GM12878 (cell line): ENCODE data around the gene ABI2. TPM values are rescaled to one million over a fixed set of nuclear protein-coding genes. Genes with fewer than 3 reads are reported as not detected.

Source experiments
- ATAC-seq: fragments of 200-7000 bp; cut with Tn5 transposase; 3 replicates; pipeline ENCODE4 v1.9.1; 2020; ENCODE audit warnings: mild to moderate bottlenecking, moderate library complexity
- BruUV-seq: library from RNA; stranded (reverse); fragments of 400-500 nt; replicated peaks from 2 replicates; lab custom pipeline; 2021; lab: Mats Ljungman, UMichigan
- CTCF ChIA-PET: fragments of 300-600 bp; sonication (Branson Sonifier 250); formaldehyde crosslinking; extraction: SDS; loops from one replicate; lab custom pipeline; 2021; ENCODE audit warnings: inconsistent platforms; lab: Yijun Ruan, JAX
- POLR2A ChIA-PET: fragments of 350-600 bp; formaldehyde crosslinking; extraction: SDS; loops from one replicate; lab custom pipeline; 2021; ENCODE audit warnings: inconsistent platforms; lab: Charles Lee
- RAD21 ChIA-PET: fragments of 300-600 bp; sonication (Branson Sonifier 250); formaldehyde crosslinking; loops from one replicate; lab custom pipeline; 2023; ENCODE audit warnings: antibody characterized with exemption; ENCODE audit not compliant: unreplicated experiment; lab: Charles Lee
- SMC1A ChIA-PET: fragments of 300-600 bp; sonication (Branson Sonifier 250); formaldehyde crosslinking; loops from one replicate; lab custom pipeline; 2023; ENCODE audit not compliant: unreplicated experiment, uncharacterized antibody; lab: Charles Lee
- DNase-seq: peaks from one replicate; pipeline ENCODE4 v3.0.0-alpha.2; 2011; ENCODE audit warnings: low read depth, low spot score
- FAIRE-seq: peaks from 3 replicates; lab custom pipeline; 2011; peaks lifted over from hg19 to GRCh38; lab: Jason Lieb, UNC
- H2AFZ ChIP-seq: 2 replicates; pipeline ENCODE4 v1.6.0; 2011; ENCODE audit warnings: low read depth, low read length, control low read depth; ENCODE audit not compliant: control insufficient read depth
- H3K27ac ChIP-seq: 2 replicates; pipeline ENCODE4 v1.5.1; 2011; ENCODE audit warnings: control low read depth; ENCODE audit not compliant: control insufficient read depth, insufficient read depth
- H3K27me3 ChIP-seq, 2 experiments: replicated peaks in 1 of 2; 2 replicates each; pipeline versions ENCODE4 v1.6.0 to v1.6.1; 2011; ENCODE audit warnings: low read length in 1 of 2; ENCODE audit not compliant: control insufficient read depth in 2 of 2, insufficient read depth in 2 of 2
- H3K36me3 ChIP-seq, 2 experiments: 2 replicates each; pipeline ENCODE4 v1.5.1; 2011; ENCODE audit warnings: low read length in 1 of 2; ENCODE audit not compliant: control insufficient read depth in 2 of 2, insufficient read depth in 2 of 2
- H3K4me1 ChIP-seq: 2 replicates; pipeline ENCODE4 v1.6.1; 2011; ENCODE audit warnings: mild to moderate bottlenecking, low read length, moderate library complexity, mixed read lengths; ENCODE audit not compliant: control insufficient read depth, insufficient read depth
- H3K4me2 ChIP-seq: 2 replicates; pipeline ENCODE4 v1.6.0; 2011; ENCODE audit warnings: control low read depth; ENCODE audit not compliant: control insufficient read depth, insufficient read depth
- H3K4me3 ChIP-seq: fragments of 200-600 bp; sonication (generic); 2 replicates; pipeline ENCODE4 v1.5.1; 2016
- H3K79me2 ChIP-seq: 2 replicates; pipeline ENCODE4 v1.6.0; 2011; ENCODE audit warnings: low read length; ENCODE audit not compliant: control insufficient read depth, insufficient read depth
- H3K9ac ChIP-seq: 2 replicates; pipeline ENCODE4 v1.8.0; 2011; ENCODE audit warnings: low read length, control low read depth, mixed read lengths; ENCODE audit not compliant: control insufficient read depth, insufficient read depth
- H3K9me3 ChIP-seq: replicated peaks from 3 replicates; pipeline ENCODE4 v1.5.1; 2011; ENCODE audit warnings: mild to moderate bottlenecking, low read length; ENCODE audit not compliant: control insufficient read depth, insufficient read depth
- H4K20me1 ChIP-seq: 2 replicates; pipeline ENCODE4 v1.6.0; 2011; ENCODE audit not compliant: control insufficient read depth, insufficient read depth
- ATF7 ChIP-seq: fragments of 450-650 bp; IDR thresholded peaks from 2 replicates; pipeline ENCODE4 v1.6.1; 2016; ENCODE audit warnings: low read depth, mild to moderate bottlenecking
- BACH1 ChIP-seq: fragments of 450-650 bp; IDR thresholded peaks from 2 replicates; pipeline ENCODE4 v1.6.1; 2017; ENCODE audit warnings: mild to moderate bottlenecking, borderline replicate concordance
- BHLHE40 ChIP-seq, 2 experiments: fragments of 450-650 bp in 1 of 2; IDR thresholded peaks; 2 replicates each; pipeline ENCODE4 v1.6.1; 2011 to 2017; ENCODE audit warnings: low read depth in 2 of 2, borderline replicate concordance in 1 of 2, improper control_type of control experiment in 1 of 2, low read length in 1 of 2, mild to moderate bottlenecking in 1 of 2
- BMI1 ChIP-seq: fragments of 450-650 bp; IDR thresholded peaks from 2 replicates; pipeline ENCODE4 v1.6.1; 2016; ENCODE audit warnings: mild to moderate bottlenecking, moderate library complexity, borderline replicate concordance
- DPF2 ChIP-seq: fragments of 450-650 bp; IDR thresholded peaks from 2 replicates; pipeline ENCODE4 v1.6.1; 2017; ENCODE audit warnings: mild to moderate bottlenecking
- EP300 ChIP-seq, 2 experiments: fragments of 150-350 bp in 1 of 2; IDR thresholded peaks; 2 replicates each; pipeline ENCODE4 v1.6.1; 2011 to 2012; ENCODE audit warnings: low read depth in 2 of 2, low read length in 2 of 2, borderline replicate concordance in 1 of 2, improper control_type of control experiment in 1 of 2, inconsistent platforms in 1 of 2; ENCODE audit not compliant: control insufficient read depth in 1 of 2
- IKZF2 ChIP-seq, 2 experiments: fragments of 450-650 bp; IDR thresholded peaks; 2 replicates each; pipeline ENCODE4 v1.6.1; 2017; ENCODE audit warnings: mild to moderate bottlenecking in 2 of 2, moderate library complexity in 2 of 2
- IRF4 ChIP-seq: IDR thresholded peaks from 2 replicates; pipeline ENCODE4 v1.6.1; 2011; ENCODE audit warnings: low read depth, low read length
- JUND ChIP-seq: IDR thresholded peaks from 2 replicates; pipeline ENCODE4 v1.6.1; 2012; ENCODE audit warnings: low read depth, mild to moderate bottlenecking, low read length, improper control_type of control experiment, moderate library complexity
- MTA2 ChIP-seq: fragments of 450-650 bp; IDR thresholded peaks from 2 replicates; pipeline ENCODE4 v1.6.1; 2016; ENCODE audit warnings: low read depth, mild to moderate bottlenecking, moderate library complexity
- NR2F1 ChIP-seq: fragments of 450-650 bp; conservative IDR thresholded peaks from 2 replicates; pipeline ENCODE4 v1.6.1; 2017; ENCODE audit warnings: mild to moderate bottlenecking
- RUNX3 ChIP-seq: IDR thresholded peaks from 2 replicates; pipeline ENCODE4 v1.6.1; 2012; ENCODE audit warnings: low read length, inconsistent platforms
- TARDBP ChIP-seq: IDR thresholded peaks from 2 replicates; pipeline ENCODE4 v1.6.1; 2016; ENCODE audit warnings: borderline replicate concordance
- TCF3 ChIP-seq: IDR thresholded peaks from 2 replicates; pipeline ENCODE4 v1.6.1; 2012; ENCODE audit warnings: low read depth, mild to moderate bottlenecking, low read length, borderline replicate concordance; ENCODE audit not compliant: insufficient read depth
- ZNF384 ChIP-seq: IDR thresholded peaks from 2 replicates; pipeline ENCODE4 v1.6.1; 2012; ENCODE audit warnings: low read depth, mild to moderate bottlenecking, low read length, improper control_type of control experiment, borderline replicate concordance
- WGBS: methylation state at CpG from one replicate; pipeline ENCODE4 v1.1.6; 2016; ENCODE audit warnings: low lambda C conversion rate; ENCODE audit not compliant: insufficient replicate concordance, insufficient coverage; ENCODE audit errors: missing lambda C conversion rate; 5-methylcytosine and 5-hydroxymethylcytosine counted together
- in situ Hi-C: fragments of 300-500 bp; cut with MboI; formaldehyde crosslinking; loops from 9 replicates; pipeline ENCODE4 v1.14.3; 2018; ENCODE audit warnings: mixed read lengths
- intact Hi-C: fragments of 100-400 bp; cut with micrococcal nuclease; formaldehyde crosslinking; loops from one replicate; pipeline ENCODE4 v1.14.2; 2022; ENCODE audit not compliant: unreplicated experiment
- polyA plus RNA-seq, 11 experiments: library from polyadenylated mRNA; depleted of rRNA in 4 of 11; unstranded in 6 of 11; stranded (reverse) in 5 of 11; fragments of >200 nt; fragmentation: Nextera tagmentation in 4 of 11; fragmentation: Illumina TruSeq in 1 of 11; extraction: Ambion mirVana in 4 of 11; extraction: Trizol in 1 of 11; gene quantifications; 1 replicate in 1 of 11; 2 replicates in 10 of 11; pipeline versions ENCODE4 v1.2.1 to v1.2.3, GENCODE V29; 2011 to 2016; ENCODE audit warnings: inconsistent platforms in 2 of 11, missing spikeins in 2 of 11, low read depth in 1 of 11
- total RNA-seq, 4 experiments: library from RNA; depleted of rRNA in 3 of 4; stranded (reverse); fragments of >200 nt in 3 of 4; fragmentation: Illumina TruSeq in 1 of 4; extraction: Trizol in 1 of 4; gene quantifications; 2 replicates each; pipeline versions ENCODE4 v1.2.1 to v1.2.3, GENCODE V29; 2013 to 2021

Gene ABI2
- total and polyA plus RNA-seq, 10 of the 15 experiments (the other 5 are each of a cell fraction or from before 2014, with no cell fraction given) = 8.9 to 44.5 (median 30.3) TPM

- CTCF ChIA-PET = interaction anchor here (0.8 to 1.8 kb wide), 2 partner anchors 324 to 325 kb away, joined by 3 to 5 read pairs; no protein-coding TSS in a partner anchor
- Histone ChIP-seq H3K9me3 (no peaks in the 10 kb centered on the region), H3K27ac (no peak overlapping the region), H3K9ac (no peak overlapping the region), H3K79me2 (no peaks in the 10 kb centered on the region), H3K27me3 (no peaks in the 10 kb centered on the region), H4K20me1 (no peaks in the 10 kb centered on the region), H3K36me3 (no peaks in the 10 kb centered on the region), H3K4me1 (no peaks in the 10 kb centered on the region), H3K4me2 (no peak overlapping the region), H3K4me3 (no peak overlapping the region), H2AFZ (no peak overlapping the region)
- in situ Hi-C loops (no loop called here), intact Hi-C loops (no loop called here)
- SMC1A ChIA-PET = no interaction called here
- DNase-seq (no peak), ATAC-seq (no peak), FAIRE-seq (no peak)
- RAD21 ChIA-PET = no interaction called here
- TF ChIP-seq TARDBP (no peak), MTA2 (peak; percentile 35; the same call in 1 of the 2 replicates)
- POLR2A ChIA-PET = no interaction called here
- no TSS peak for BruUV-seq
- WGBS = 81% methylated on average over 3 of the region's 3 CpGs
Measured at GRCh38 chr2:203490391-203490790, 162.2 kb downstream of the ABI2 start.

GRCh38 chr2:203492965-203493364, 164.8 kb downstream of the ABI2 start:
- ChIA-PET RAD21 (no interaction called here), SMC1A (no interaction called here), CTCF (no interaction called here), POLR2A (no interaction called here)
- H3K36me3 ChIP-seq = no peaks in the 10 kb centered on the region
- no peak overlapping the region for H3K27ac ChIP-seq
- in situ Hi-C loops = no loop called here
- no peaks in the 10 kb centered on the region for H3K9me3 ChIP-seq
- DNase-seq (no peak), FAIRE-seq (peak; percentile 13), ATAC-seq (peak; percentile 63)
- intact Hi-C loops = no loop called here
- H2AFZ ChIP-seq = no peak overlapping the region
- no peak overlapping the region for H3K4me2 ChIP-seq
- no TSS peak for BruUV-seq
- H3K27me3 ChIP-seq = no peaks in the 10 kb centered on the region
- WGBS = 2% methylated on average over 2 of the region's 2 CpGs
- H4K20me1 ChIP-seq = no peaks in the 10 kb centered on the region
- H3K79me2 ChIP-seq = no peaks in the 10 kb centered on the region
- H3K4me3 ChIP-seq = no peak overlapping the region
- no peaks in the 10 kb centered on the region for H3K4me1 ChIP-seq
- H3K9ac ChIP-seq = no peak overlapping the region
- TF ChIP-seq BHLHE40 (IDR thresholded peaks at IDR 0.05; ENCODE audit: borderline replicate concordance in 1 of 2, low read depth in 2 of 2, low read length in 1 of 2) (peak in 1 of 2 experiments; percentile 37; a peak in 1 of 4 replicates), BACH1 (no peak; the same call in 1 of the 2 replicates), MTA2 (peak; percentile 92), IRF4 (no peak), ZNF384 (peak; percentile 28; the same call in 1 of the 2 replicates), ATF7 (peak; percentile 89), EP300 (IDR thresholded peaks at IDR 0.05; ENCODE audit: borderline replicate concordance in 1 of 2, control insufficient read depth in 1 of 2, low read depth in 2 of 2, low read length in 2 of 2) (peak; percentile 35 to 61; a peak in 3 of 4 replicates), JUND (0 out of 2 replicates have a peak, but pooled peaks have one; percentile 17), NR2F1 (no peak), IKZF2 (IDR thresholded peaks at IDR 0.05) (peak in 1 of 2 experiments; percentile 25; a peak in 2 of 4 replicates), RUNX3 (peak; percentile 36; the same call in 1 of the 2 replicates), TCF3 (no peak), BMI1 (peak; percentile 32; the same call in 1 of the 2 replicates), DPF2 (peak; percentile 36; the same call in 1 of the 2 replicates)
